Neural crest cell (in vitro differentiated cells): ENCODE data around the gene KCNN2. TPM values are rescaled to one million over a fixed set of nuclear protein-coding genes. Genes with fewer than 3 reads are reported as not detected.

Experiments used
- DNase-seq: peaks from one replicate; pipeline ENCODE4 v3.0.0; 2021; ENCODE audit warnings: low read depth, mixed read lengths, low spot score
- H3K27ac Mint-ChIP-seq: one replicate; pipeline ENCODE4 v1.8.0; 2021; ENCODE audit warnings: mild to moderate bottlenecking, mixed read lengths; ENCODE audit not compliant: unreplicated experiment
- H3K27me3 Mint-ChIP-seq: 2 replicates; pipeline ENCODE4 v1.8.0; 2021; ENCODE audit warnings: low read depth, mild to moderate bottlenecking, mixed read lengths
- H3K36me3 Mint-ChIP-seq: 2 replicates; pipeline ENCODE4 v1.8.0; 2021; ENCODE audit warnings: low read depth, mild to moderate bottlenecking, mixed read lengths
- H3K4me1 Mint-ChIP-seq: 2 replicates; pipeline ENCODE4 v1.8.0; 2021; ENCODE audit warnings: mixed read lengths
- H3K4me3 Mint-ChIP-seq: one replicate; pipeline ENCODE4 v1.8.0; 2021; ENCODE audit warnings: mild to moderate bottlenecking, mixed read lengths
- H3K9me3 Mint-ChIP-seq: 2 replicates; pipeline ENCODE4 v1.8.0; 2021; ENCODE audit warnings: mixed read lengths
- CTCF ChIP-seq: fragments of 200-600 bp; sonication (generic); conservative IDR thresholded peaks from 2 replicates; pipeline ENCODE4 v1.5.0; 2021; ENCODE audit warnings: antibody characterized with exemption, mild to moderate bottlenecking
- total RNA-seq: library from RNA; stranded (reverse); gene quantifications from 2 replicates; pipeline ENCODE4 v1.2.1, GENCODE V29; 2021

Gene KCNN2
- total RNA-seq, 1 donor from 2014 or later: 1.9 TPM

- Mint-ChIP-seq H3K27me3 (no peaks in the 10 kb centered on the region), H3K4me3 (no peak overlapping the region), H3K9me3 (no peaks in the 10 kb centered on the region), H3K36me3 (no peaks in the 10 kb centered on the region), H3K27ac (no peak overlapping the region), H3K4me1 (peaks cover 43% of the 10 kb centered on the region)
- TF ChIP-seq CTCF: no peak
- DNase-seq: no peak
These were observed 29.5 kb downstream of the KCNN2 start for GRCh38 chr5:114391321-114391720.

GRCh38 chr5:114393159-114393558, 31.3 kb downstream of the KCNN2 start:
- H3K36me3 Mint-ChIP-seq: no peaks in the 10 kb centered on the region
- no peak overlapping the region for H3K27ac Mint-ChIP-seq
- H3K9me3 Mint-ChIP-seq: no peaks in the 10 kb centered on the region
- no peak for DNase-seq
- H3K4me3 Mint-ChIP-seq: no peak overlapping the region
- no peaks in the 10 kb centered on the region for H3K27me3 Mint-ChIP-seq
- H3K4me1 Mint-ChIP-seq: peaks cover 27% of the 10 kb centered on the region
- no peak for TF ChIP-seq CTCF

- Mint-ChIP-seq H3K4me1 (no peaks in the 10 kb centered on the region), H3K36me3 (no peaks in the 10 kb centered on the region), H3K27ac (no peak overlapping the region), H3K27me3 (no peaks in the 10 kb centered on the region), H3K4me3 (no peak overlapping the region), H3K9me3 (peaks cover 8% of the 10 kb centered on the region)
- TF ChIP-seq CTCF: no peak
- DNase-seq: no peak
These were observed 40.3 kb downstream of the KCNN2 start for GRCh38 chr5:114402206-114402605.

- no peak for TF ChIP-seq CTCF
- Mint-ChIP-seq H3K4me3 (no peak overlapping the region), H3K9me3 (no peaks in the 10 kb centered on the region)
These were observed 45.9 kb downstream of the KCNN2 start for GRCh38 chr5:114407783-114408182.

GRCh38 chr5:114408847-114409246, 47.0 kb downstream of the KCNN2 start:
- no peak for TF ChIP-seq CTCF
- Mint-ChIP-seq H3K9me3 (no peaks in the 10 kb centered on the region), H3K4me3 (no peak overlapping the region), H3K27ac (no peak overlapping the region), H3K27me3 (no peaks in the 10 kb centered on the region), H3K36me3 (no peaks in the 10 kb centered on the region), H3K4me1 (no peaks in the 10 kb centered on the region)
- DNase-seq: no peak

More at GRCh38 chr5:114407783-114408182, 45.9 kb downstream of the KCNN2 start:
- H3K4me1 Mint-ChIP-seq: no peaks in the 10 kb centered on the region
- DNase-seq: no peak
- H3K36me3 Mint-ChIP-seq: no peaks in the 10 kb centered on the region
- no peak overlapping the region for H3K27ac Mint-ChIP-seq
- H3K27me3 Mint-ChIP-seq: no peaks in the 10 kb centered on the region
